Liver (tissue), 9 donors: Measurements from ENCODE around the gene PFN4. TPM values are rescaled to one million over a fixed set of nuclear protein-coding genes. Genes with fewer than 3 reads are reported as not detected.
"Not testable (repeated sequence)": the region's sequence is repeated elsewhere in the genome, so short reads cannot be mapped to it uniquely, and the experiment has no call there.

Experiments used
- DNase-seq: peaks from one replicate; pipeline ENCODE4 v3.0.0-alpha.2; 2017; ENCODE audit warnings: low spot score
- H3K27ac ChIP-seq, 2 donors: one replicate each; pipeline ENCODE4 v1.7.0; 2013; ENCODE audit warnings: inconsistent platforms in 2 of 2, low read length in 2 of 2, control low read depth in 1 of 2, low read depth in 1 of 2, mild to moderate bottlenecking in 1 of 2
- H3K27me3 ChIP-seq, 4 donors: one replicate each; pipeline versions ENCODE4 v1.6.1 to v1.7.0; 2013; ENCODE audit warnings: low read length in 3 of 4, inconsistent platforms in 1 of 4, mild to moderate bottlenecking in 1 of 4, moderate library complexity in 1 of 4; ENCODE audit not compliant: control insufficient read depth in 4 of 4, insufficient read depth in 4 of 4
- H3K36me3 ChIP-seq, 4 donors: one replicate each; pipeline versions ENCODE4 v1.6.1 to v1.7.0; 2013; ENCODE audit warnings: low read length in 3 of 4, mild to moderate bottlenecking in 3 of 4, low read depth in 1 of 4, moderate library complexity in 1 of 4; ENCODE audit not compliant: control insufficient read depth in 4 of 4, insufficient read depth in 3 of 4
- H3K4me1 ChIP-seq, 4 donors: one replicate each; pipeline versions ENCODE4 v1.6.1 to v1.7.0; 2013; ENCODE audit warnings: low read length in 3 of 4, mild to moderate bottlenecking in 3 of 4, moderate library complexity in 1 of 4; ENCODE audit not compliant: control insufficient read depth in 4 of 4, insufficient read depth in 4 of 4
- H3K4me3 ChIP-seq, 3 donors: one replicate each; pipeline versions ENCODE4 v1.6.1 to v1.7.0; 2013; ENCODE audit warnings: low read length in 3 of 3, control low read depth in 1 of 3, low read depth in 1 of 3, mild to moderate bottlenecking in 1 of 3
- H3K9ac ChIP-seq, 2 donors: one replicate each; pipeline ENCODE4 v1.7.0; 2013; ENCODE audit warnings: low read length in 2 of 2, mild to moderate bottlenecking in 2 of 2, moderate library complexity in 2 of 2, control low read depth in 1 of 2, low read depth in 1 of 2
- H3K9me3 ChIP-seq, 4 donors: one replicate each; pipeline versions ENCODE4 v1.6.1 to v1.7.0; 2013; ENCODE audit warnings: low read length in 3 of 4; ENCODE audit not compliant: control insufficient read depth in 4 of 4
- EGR1 ChIP-seq, 2 donors: IDR thresholded peaks; 2 replicates each; pipeline ENCODE4 v1.6.1; 2016 to 2018; ENCODE audit warnings: antibody characterized with exemption in 2 of 2, low read depth in 2 of 2
- FOXA1 ChIP-seq: IDR thresholded peaks from 2 replicates; pipeline ENCODE4 v1.6.1; 2016; ENCODE audit warnings: antibody characterized with exemption
- FOXA2 ChIP-seq: IDR thresholded peaks from 2 replicates; pipeline ENCODE4 v1.6.1; 2016; ENCODE audit warnings: antibody characterized with exemption
- GABPA ChIP-seq, 2 donors: IDR thresholded peaks in 1 of 2; conservative IDR thresholded peaks in 1 of 2; 2 replicates each; pipeline ENCODE4 v1.6.1; 2016; ENCODE audit warnings: antibody characterized with exemption in 2 of 2, mild to moderate bottlenecking in 1 of 2, moderate library complexity in 1 of 2
- HNF4G ChIP-seq: IDR thresholded peaks from 2 replicates; pipeline ENCODE4 v1.6.1; 2016; ENCODE audit warnings: antibody characterized with exemption
- JUND ChIP-seq, 2 donors: IDR thresholded peaks; 2 replicates each; pipeline ENCODE4 v1.6.1; 2016; ENCODE audit warnings: antibody characterized with exemption in 2 of 2
- NR2F2 ChIP-seq: IDR thresholded peaks from 2 replicates; pipeline ENCODE4 v1.6.1; 2016; ENCODE audit warnings: antibody characterized with exemption
- RAD21 ChIP-seq, 2 donors: IDR thresholded peaks; 2 replicates each; pipeline ENCODE4 v1.6.1; 2016; ENCODE audit warnings: antibody characterized with exemption in 2 of 2, mild to moderate bottlenecking in 2 of 2
- SP1 ChIP-seq: IDR thresholded peaks from 2 replicates; pipeline ENCODE4 v1.6.1; 2018; ENCODE audit warnings: antibody characterized with exemption, mild to moderate bottlenecking
- YY1 ChIP-seq: IDR thresholded peaks from 2 replicates; pipeline ENCODE4 v1.6.1; 2016; ENCODE audit warnings: antibody characterized with exemption, mild to moderate bottlenecking
- WGBS: extraction: QIAGEN DNeasy Blood & Tissue Kit; methylation state at CpG from one replicate; pipeline ENCODE4 v1.1.7; 2013; 5-methylcytosine and 5-hydroxymethylcytosine counted together
- polyA plus RNA-seq, 2 donors: library from polyadenylated mRNA; stranded (reverse) in 1 of 2; unstranded in 1 of 2; fragments of 200-250 nt in 1 of 2; fragments of >200 nt in 1 of 2; fragmentation: Nextera tagmentation in 1 of 2; extraction: Ambion mirVana in 1 of 2; gene quantifications; one replicate each; pipeline versions ENCODE4 v1.2.1 to v1.2.3, GENCODE V29; 2013 to 2015
- total RNA-seq, 2 donors: library from RNA; depleted of rRNA; stranded (reverse); fragments of >200 nt; gene quantifications; one replicate each; pipeline ENCODE4 v1.2.3, GENCODE V29; 2014
- TF ChIP-seq, protein P1 (sequence below): fragments of 150-350 bp; IDR thresholded peaks from 2 replicates; pipeline ENCODE4 v1.5.1; 2017; ENCODE audit warnings: improper control_type of control experiment, low read depth, low read length; ENCODE audit not compliant: missing input control
- TF ChIP-seq, protein P2 (sequence below): IDR thresholded peaks from 2 replicates; pipeline ENCODE4 v1.6.1; 2016; ENCODE audit warnings: antibody characterized with exemption
- donor health status: healthy.
- donor health status: healthy.
- donor health status: healthy.
- donor health status: healthy.
- donor health status: healthy.

Gene PFN4
- total and polyA plus RNA-seq, 4 donors = 0.12 to 0.51 (median 0.40) TPM; not detected in 1

DNA sequence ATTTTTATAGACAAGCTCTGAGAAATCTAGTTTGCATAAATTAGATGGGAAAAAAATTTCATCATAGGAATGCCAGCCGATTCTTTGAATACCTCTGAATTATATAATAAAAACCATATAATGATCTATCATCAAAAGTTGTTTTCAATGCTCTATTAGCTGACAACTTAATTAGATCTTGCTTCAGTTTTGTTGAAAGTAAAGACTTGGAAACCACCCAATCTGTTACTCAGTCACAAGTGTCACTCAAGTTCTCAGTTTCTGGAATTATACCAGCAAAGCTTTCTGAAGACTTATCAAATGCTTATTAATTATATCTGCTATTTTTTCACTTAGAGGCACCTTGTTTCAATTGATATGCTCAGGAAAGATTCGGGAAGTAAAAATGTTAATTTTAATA is 21.1 kb downstream of the PFN4 start:
- no peak overlapping the region for H3K27ac ChIP-seq
- no peaks in the 10 kb centered on the region for H3K27me3 ChIP-seq
- no peaks in the 10 kb centered on the region for H3K36me3 ChIP-seq
- H3K9me3 ChIP-seq = no peaks in the 10 kb centered on the region
- H3K4me1 ChIP-seq = no peaks in the 10 kb centered on the region
- no peak overlapping the region for H3K9ac ChIP-seq
- 53% methylated on average over 2 of the region's 2 CpGs for WGBS
- DNase-seq = no peak
- no peak overlapping the region for H3K4me3 ChIP-seq
- no peak for TF ChIP-seq JUND (IDR thresholded peaks at IDR 0.05)
- TF ChIP-seq FOXA1 = no peak
- no peak for TF ChIP-seq SP1
- no peak for TF ChIP-seq FOXA2
- TF ChIP-seq, protein P1, sequence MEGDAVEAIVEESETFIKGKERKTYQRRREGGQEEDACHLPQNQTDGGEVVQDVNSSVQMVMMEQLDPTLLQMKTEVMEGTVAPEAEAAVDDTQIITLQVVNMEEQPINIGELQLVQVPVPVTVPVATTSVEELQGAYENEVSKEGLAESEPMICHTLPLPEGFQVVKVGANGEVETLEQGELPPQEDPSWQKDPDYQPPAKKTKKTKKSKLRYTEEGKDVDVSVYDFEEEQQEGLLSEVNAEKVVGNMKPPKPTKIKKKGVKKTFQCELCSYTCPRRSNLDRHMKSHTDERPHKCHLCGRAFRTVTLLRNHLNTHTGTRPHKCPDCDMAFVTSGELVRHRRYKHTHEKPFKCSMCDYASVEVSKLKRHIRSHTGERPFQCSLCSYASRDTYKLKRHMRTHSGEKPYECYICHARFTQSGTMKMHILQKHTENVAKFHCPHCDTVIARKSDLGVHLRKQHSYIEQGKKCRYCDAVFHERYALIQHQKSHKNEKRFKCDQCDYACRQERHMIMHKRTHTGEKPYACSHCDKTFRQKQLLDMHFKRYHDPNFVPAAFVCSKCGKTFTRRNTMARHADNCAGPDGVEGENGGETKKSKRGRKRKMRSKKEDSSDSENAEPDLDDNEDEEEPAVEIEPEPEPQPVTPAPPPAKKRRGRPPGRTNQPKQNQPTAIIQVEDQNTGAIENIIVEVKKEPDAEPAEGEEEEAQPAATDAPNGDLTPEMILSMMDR = no peak
- no peak for TF ChIP-seq EGR1 (IDR thresholded peaks at IDR 0.05; ENCODE audit: low read depth in 2 of 2)
- no peak for TF ChIP-seq NR2F2
- TF ChIP-seq, protein P2, sequence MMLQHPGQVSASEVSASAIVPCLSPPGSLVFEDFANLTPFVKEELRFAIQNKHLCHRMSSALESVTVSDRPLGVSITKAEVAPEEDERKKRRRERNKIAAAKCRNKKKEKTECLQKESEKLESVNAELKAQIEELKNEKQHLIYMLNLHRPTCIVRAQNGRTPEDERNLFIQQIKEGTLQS = no peak
- no peak for TF ChIP-seq HNF4G
- TF ChIP-seq GABPA (IDR thresholded peaks at IDR 0.05 in 1 of 2, conservative IDR thresholded peaks at IDR 0.05 in 1 of 2) = no peak
- TF ChIP-seq RAD21 (IDR thresholded peaks at IDR 0.05) = no peak
- no peak for TF ChIP-seq YY1

DNA sequence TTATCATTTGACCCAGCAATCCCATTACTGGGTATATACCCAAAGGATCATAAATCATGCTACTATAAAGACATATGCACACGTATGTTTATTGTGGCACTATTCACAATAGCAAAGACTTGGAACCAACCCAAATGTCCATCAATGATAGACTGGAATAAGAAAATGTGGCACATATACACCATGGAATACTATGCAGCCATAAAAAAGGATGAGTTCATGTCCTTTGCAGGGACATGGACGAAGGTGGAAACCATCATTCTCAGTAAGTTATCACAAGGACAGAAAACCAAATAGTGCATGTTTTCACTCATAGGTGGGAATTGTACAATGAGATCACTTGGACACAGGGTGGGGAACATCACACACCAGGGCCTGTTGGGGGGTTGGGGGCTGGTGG is 22.4 kb downstream of the PFN4 start:
- DNase-seq, H3K9ac ChIP-seq, H3K27ac ChIP-seq, H3K9me3 ChIP-seq, H3K27me3 ChIP-seq, H3K4me1 ChIP-seq, H3K36me3 ChIP-seq, H3K4me3 ChIP-seq: not testable (repeated sequence)
- 91% methylated on average over 2 of the region's 2 CpGs for WGBS

DNA sequence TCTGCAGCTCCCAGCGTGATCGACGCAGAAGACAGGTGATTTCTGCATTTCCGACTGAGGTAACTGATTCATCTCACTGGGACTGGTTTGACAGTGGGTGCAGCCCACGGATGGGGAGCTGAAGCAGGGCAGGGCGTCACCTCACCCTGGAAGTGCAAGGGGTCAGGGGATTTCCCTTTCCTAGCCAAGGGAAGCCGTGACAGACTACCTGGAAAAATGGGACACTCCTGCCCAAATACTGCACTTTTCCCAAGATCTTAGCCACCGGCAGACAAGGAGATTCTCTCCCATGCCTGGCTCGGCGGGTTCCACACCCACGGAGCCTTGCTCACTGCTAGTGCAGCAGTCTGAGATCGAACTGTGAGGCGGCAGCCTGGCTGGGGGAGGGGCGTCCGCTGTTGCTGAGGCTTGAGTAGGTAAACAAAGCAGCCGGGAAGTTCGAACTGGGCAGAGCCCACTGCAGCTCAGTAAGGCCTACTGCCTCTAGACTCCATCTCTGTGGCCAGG is 27.9 kb downstream of the PFN4 start:
- not testable (repeated sequence) for H3K4me3 ChIP-seq, H3K9me3 ChIP-seq, H3K27ac ChIP-seq, H3K9ac ChIP-seq, H3K36me3 ChIP-seq, DNase-seq, H3K27me3 ChIP-seq, H3K4me1 ChIP-seq
- 71% methylated on average over 17 of the region's 17 CpGs for WGBS

DNA sequence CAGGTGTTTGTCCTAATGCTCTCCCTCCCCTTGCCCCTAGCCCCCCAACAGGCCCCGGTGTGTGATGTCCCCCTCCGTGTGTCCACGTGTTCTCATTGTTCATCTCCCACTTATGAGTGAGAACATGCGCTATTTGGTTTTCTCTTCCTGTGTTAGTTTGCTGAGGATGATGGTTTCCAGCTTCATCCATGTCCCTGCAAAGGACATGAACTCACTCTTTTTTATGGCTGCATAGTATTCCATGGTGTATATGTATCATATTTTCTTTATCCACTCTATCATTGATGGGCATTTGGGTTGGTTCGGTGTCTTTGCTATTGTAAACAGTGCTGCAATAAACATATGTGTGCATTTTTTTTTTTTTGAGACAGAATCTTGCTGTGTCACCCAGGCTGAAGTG is 29.9 kb downstream of the PFN4 start:
- not testable (repeated sequence) for H3K4me3 ChIP-seq, H3K9ac ChIP-seq, H3K4me1 ChIP-seq, H3K9me3 ChIP-seq, H3K27me3 ChIP-seq, DNase-seq, H3K36me3 ChIP-seq, H3K27ac ChIP-seq
- 98% methylated on average over 5 of the region's 5 CpGs for WGBS
